Nephron (organoid): ENCODE data around the gene TMTC1.

Experiments
- H3K27ac Mint-ChIP-seq, 3 experiments: 2 replicates each; pipeline ENCODE4 v1.8.0; 2020; ENCODE audit warnings: mixed read lengths in 3 of 3, mild to moderate bottlenecking in 2 of 3, moderate library complexity in 1 of 3
- H3K27me3 Mint-ChIP-seq: 2 replicates; pipeline ENCODE4 v1.8.0; 2021; ENCODE audit warnings: low read depth, mild to moderate bottlenecking, moderate library complexity, mixed read lengths
- H3K36me3 Mint-ChIP-seq: 2 replicates; pipeline ENCODE4 v1.8.0; 2020; ENCODE audit warnings: low read depth, mixed read lengths
- H3K4me1 Mint-ChIP-seq: 2 replicates; pipeline ENCODE4 v1.8.0; 2020; ENCODE audit warnings: mixed read lengths
- H3K4me3 Mint-ChIP-seq, 3 experiments: 2 replicates each; pipeline ENCODE4 v1.8.0; 2020; ENCODE audit warnings: mild to moderate bottlenecking in 3 of 3, mixed read lengths in 3 of 3, moderate library complexity in 2 of 3
- H3K9me3 Mint-ChIP-seq: 2 replicates; pipeline ENCODE4 v1.8.0; 2020; ENCODE audit warnings: mixed read lengths
- CTCF ChIP-seq, 3 experiments: fragments of 200-600 bp; sonication (generic); IDR thresholded peaks; one replicate each; pipeline ENCODE4 v1.5.0; 2021; ENCODE audit warnings: antibody characterized with exemption in 3 of 3; ENCODE audit not compliant: unreplicated experiment in 3 of 3

The TMTC1 gene

DNA sequence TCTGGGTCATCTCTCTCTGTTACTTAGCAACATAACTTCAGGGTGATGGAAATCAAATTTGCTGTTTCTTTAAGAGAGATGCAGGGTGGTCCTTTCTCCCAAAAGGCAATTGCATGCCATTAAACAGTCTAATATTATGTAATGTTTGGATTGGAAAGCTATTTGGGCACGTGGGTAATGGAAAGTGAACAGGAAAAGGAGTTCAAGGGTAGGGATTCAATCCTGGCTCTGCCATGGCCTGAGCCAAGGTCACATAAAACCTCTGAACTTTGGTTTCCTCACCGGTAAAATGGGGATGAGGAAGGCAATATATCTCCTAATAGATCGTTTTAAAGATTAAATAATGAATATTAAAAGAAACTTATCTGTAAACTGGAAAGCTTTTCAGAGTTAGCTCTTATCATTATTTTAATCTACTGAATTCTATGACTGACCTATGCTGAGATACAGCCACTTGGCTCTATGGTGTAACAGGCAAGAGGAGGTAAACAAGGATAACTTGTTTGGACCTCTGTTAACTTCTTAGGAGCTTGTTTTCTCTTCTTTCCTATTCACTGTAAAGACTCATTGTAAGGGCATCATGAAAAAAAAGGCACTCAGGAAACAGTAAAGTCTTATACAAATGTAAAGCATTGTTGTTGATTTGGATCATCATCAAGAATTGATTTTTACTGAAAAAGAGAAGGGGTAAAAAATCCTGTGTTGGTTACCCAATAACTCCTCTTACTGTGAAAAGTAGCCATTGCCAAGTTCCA lies 230.6 kb downstream of the TMTC1 start:
- TF ChIP-seq CTCF (IDR thresholded peaks at IDR 0.05; ENCODE audit: unreplicated experiment in 3 of 3): no peak

GRCh38 chr12:29552324-29552927 lies 231.3 kb downstream of the TMTC1 start:
- no peak overlapping the region for H3K4me3 Mint-ChIP-seq
- peak overlapping the region in 1 of 3 experiments; percentile 2 for H3K27ac Mint-ChIP-seq
- TF ChIP-seq CTCF (IDR thresholded peaks at IDR 0.05; ENCODE audit: unreplicated experiment in 3 of 3): peak; percentile 80 to 94 (median 84)
- no peaks in the 10 kb centered on the region for H3K27me3 Mint-ChIP-seq
- H3K4me1 Mint-ChIP-seq: peaks cover 21% of the 10 kb centered on the region
- H3K9me3 Mint-ChIP-seq: peaks cover 6% of the 10 kb centered on the region
- H3K36me3 Mint-ChIP-seq: peaks cover 8% of the 10 kb centered on the region

More for the DNA sequence above, 230.6 kb downstream of the TMTC1 start:
- H3K27ac Mint-ChIP-seq: peak overlapping the region in 1 of 3 experiments; percentile 63
- H3K9me3 Mint-ChIP-seq: peaks cover 3% of the 10 kb centered on the region
- H3K4me1 Mint-ChIP-seq: peaks cover 14% of the 10 kb centered on the region
- no peaks in the 10 kb centered on the region for H3K27me3 Mint-ChIP-seq
- H3K4me3 Mint-ChIP-seq: no peak overlapping the region
- H3K36me3 Mint-ChIP-seq: peaks cover 8% of the 10 kb centered on the region

- Mint-ChIP-seq H3K4me3 (no peak overlapping the region), H3K36me3 (peaks cover 8% of the 10 kb centered on the region), H3K27ac (no peak overlapping the region), H3K27me3 (no peaks in the 10 kb centered on the region), H3K4me1 (peaks cover 27% of the 10 kb centered on the region), H3K9me3 (peaks cover 6% of the 10 kb centered on the region)
- no peak for TF ChIP-seq CTCF (IDR thresholded peaks at IDR 0.05; ENCODE audit: unreplicated experiment in 3 of 3)
Measured at GRCh38 chr12:29551812-29552211, 231.9 kb downstream of the TMTC1 start.

- no peak overlapping the region for H3K4me3 Mint-ChIP-seq
Measured at GRCh38 chr12:29547864-29548263, 235.9 kb downstream of the TMTC1 start.

GRCh38 chr12:29547151-29547632 lies 236.6 kb downstream of the TMTC1 start:
- Mint-ChIP-seq H3K4me3 (no peak overlapping the region), H3K9me3 (peaks cover 3% of the 10 kb centered on the region), H3K27me3 (no peaks in the 10 kb centered on the region), H3K36me3 (no peaks in the 10 kb centered on the region), H3K4me1 (peaks cover 36% of the 10 kb centered on the region), H3K27ac (peak overlapping the region; percentile 30 to 71 (median 54))
- TF ChIP-seq CTCF (IDR thresholded peaks at IDR 0.05; ENCODE audit: unreplicated experiment in 3 of 3): no peak

More at GRCh38 chr12:29547864-29548263, 235.9 kb downstream of the TMTC1 start:
- TF ChIP-seq CTCF (IDR thresholded peaks at IDR 0.05; ENCODE audit: unreplicated experiment in 3 of 3): no peak
- peak overlapping the region; percentile 30 to 71 (median 54) for H3K27ac Mint-ChIP-seq
- H3K4me1 Mint-ChIP-seq: peaks cover 43% of the 10 kb centered on the region
- H3K27me3 Mint-ChIP-seq: no peaks in the 10 kb centered on the region
- H3K9me3 Mint-ChIP-seq: peaks cover 3% of the 10 kb centered on the region
- no peaks in the 10 kb centered on the region for H3K36me3 Mint-ChIP-seq
